GM10266 (cell line): Measurements from ENCODE around the gene TTLL8.

Experiments used
- DNase-seq: peaks from one replicate; pipeline ENCODE4 v3.0.0; 2012; ENCODE audit errors: extremely low spot score
- CTCF ChIP-seq: IDR thresholded peaks from 2 replicates; pipeline ENCODE4 v1.5.1; 2012; ENCODE audit warnings: mild to moderate bottlenecking, low read depth; ENCODE audit not compliant: control insufficient read depth, insufficient read depth; ENCODE audit errors: missing control alignments

The TTLL8 gene

GRCh38 chr22:50074056-50074455, 16.0 kb upstream of the TTLL8 start:
- no peak for DNase-seq
- TF ChIP-seq CTCF = no peak

- TF ChIP-seq CTCF = no peak
- DNase-seq = no peak
Measured at GRCh38 chr22:50072714-50073538, 14.8 kb upstream of the TTLL8 start.

- TF ChIP-seq CTCF = no peak
- DNase-seq = no peak
Measured at GRCh38 chr22:50072167-50072555, 14.1 kb upstream of the TTLL8 start.

GRCh38 chr22:50071432-50072166, 13.5 kb upstream of the TTLL8 start:
- DNase-seq = no peak
- no peak for TF ChIP-seq CTCF

GRCh38 chr22:50070366-50070765, 12.3 kb upstream of the TTLL8 start:
- no peak for TF ChIP-seq CTCF
- no peak for DNase-seq

GRCh38 chr22:50068096-50068495, 10.0 kb upstream of the TTLL8 start:
- DNase-seq = no peak

More at GRCh38 chr22:50068096-50068495, 10.0 kb upstream of the TTLL8 start:
- TF ChIP-seq CTCF = no peak
